HG02763 (cell line): Measurements from ENCODE around the gene CASP6.
"Not testable (repeated sequence)": the region's sequence is repeated elsewhere in the genome, so short reads cannot be mapped to it uniquely, and the experiment has no call there.

Experiments used
- ATAC-seq: cut with Tn5 transposase; IDR thresholded peaks from one replicate; pipeline ENCODE4 v1.9.1; 2021; ENCODE audit warnings: mild to moderate bottlenecking, moderate library complexity; ENCODE audit not compliant: unreplicated experiment

The CASP6 gene

GRCh38 chr4:109721033-109721432, 17.8 kb upstream of the CASP6 start:
- no peak for ATAC-seq

- ATAC-seq: no peak
Observed at GRCh38 chr4:109719604-109720003, 16.4 kb upstream of the CASP6 start.

DNA sequence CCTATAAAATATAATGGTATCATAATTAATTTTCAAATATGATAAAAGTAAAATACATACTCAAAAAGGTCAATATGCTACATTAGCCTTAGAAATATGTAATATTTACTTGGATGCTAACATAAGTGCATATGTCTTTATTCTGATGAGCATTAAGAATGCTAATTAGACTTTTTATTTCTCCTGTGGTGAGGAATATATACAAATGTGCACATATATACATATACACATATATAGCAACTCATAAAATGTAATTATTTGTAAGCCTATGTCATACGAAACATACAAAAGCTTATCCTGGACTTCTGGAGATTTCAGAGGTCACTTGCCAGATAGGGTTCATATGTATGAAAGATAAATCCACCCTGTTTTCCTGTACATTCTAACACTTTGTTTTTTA, 15.5 kb upstream of the CASP6 start:
- no peak for ATAC-seq

- ATAC-seq: no peak
Observed at GRCh38 chr4:109713500-109713899, 10.3 kb upstream of the CASP6 start.

- peak; percentile 95 for ATAC-seq
Observed at GRCh38 chr4:109708990-109709389, 5.7 kb upstream of the CASP6 start.

DNA sequence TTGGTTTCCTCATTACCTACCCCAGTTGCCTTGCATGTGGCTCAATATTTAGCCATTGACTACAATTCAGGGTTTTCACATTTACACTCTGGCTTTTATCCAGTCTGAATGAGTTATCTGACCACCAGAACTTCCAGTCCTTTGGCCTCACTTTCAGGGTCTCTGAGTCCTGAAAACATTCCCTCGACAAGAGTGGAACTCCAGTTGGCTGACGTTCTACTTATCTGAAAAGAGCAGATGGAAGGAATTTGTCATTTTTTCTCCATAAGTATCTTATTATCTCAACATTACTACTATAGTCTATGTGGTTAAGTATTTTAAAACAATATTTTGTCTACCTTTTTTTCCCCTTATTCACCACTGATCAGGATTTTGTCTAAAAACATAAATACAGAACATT, 5.2 kb upstream of the CASP6 start:
- ATAC-seq: no peak

GRCh38 chr4:109703664-109704361, 568 bp upstream of the CASP6 start:
- no peak for ATAC-seq

DNA sequence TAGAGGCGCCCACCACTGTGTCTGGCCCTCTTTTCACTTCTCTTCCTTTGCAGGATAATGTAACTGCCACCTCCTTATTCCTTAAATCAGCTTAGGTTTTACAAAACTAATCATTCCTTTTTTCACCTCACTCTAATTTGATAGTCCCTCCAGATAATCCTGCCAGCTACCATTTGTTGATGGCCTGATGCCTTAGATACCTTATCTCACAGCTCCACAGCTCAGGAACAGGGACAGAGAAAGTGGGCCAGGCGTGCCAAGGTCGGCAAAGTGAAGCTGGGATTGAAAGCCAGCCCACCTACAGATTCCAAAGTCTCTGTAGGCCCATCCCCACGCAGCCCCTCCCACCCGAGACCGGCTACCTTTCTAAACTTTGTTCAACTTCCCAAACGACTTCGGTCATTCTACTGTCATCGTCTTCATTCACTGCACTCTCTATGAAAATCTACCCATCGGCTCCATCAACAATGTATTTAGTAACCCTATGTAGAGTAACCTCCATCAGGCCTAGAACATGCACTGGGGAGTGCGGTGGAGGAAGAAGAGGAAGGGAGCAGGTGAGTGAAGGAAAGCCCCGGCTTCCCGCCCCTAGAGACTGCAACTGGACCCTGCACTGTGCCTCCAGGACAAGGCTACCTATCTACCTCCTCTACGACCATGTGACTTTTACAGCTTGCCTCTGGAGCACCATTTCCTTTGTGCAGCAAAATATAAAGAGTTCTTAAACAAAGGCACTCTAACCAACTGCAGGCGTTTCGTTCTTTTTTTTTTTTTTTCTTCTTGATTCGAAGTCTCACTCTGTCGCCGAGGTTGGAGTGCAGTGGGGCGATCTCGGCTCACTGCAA, 1.5 kb downstream of the CASP6 start:
- no peak for ATAC-seq

DNA sequence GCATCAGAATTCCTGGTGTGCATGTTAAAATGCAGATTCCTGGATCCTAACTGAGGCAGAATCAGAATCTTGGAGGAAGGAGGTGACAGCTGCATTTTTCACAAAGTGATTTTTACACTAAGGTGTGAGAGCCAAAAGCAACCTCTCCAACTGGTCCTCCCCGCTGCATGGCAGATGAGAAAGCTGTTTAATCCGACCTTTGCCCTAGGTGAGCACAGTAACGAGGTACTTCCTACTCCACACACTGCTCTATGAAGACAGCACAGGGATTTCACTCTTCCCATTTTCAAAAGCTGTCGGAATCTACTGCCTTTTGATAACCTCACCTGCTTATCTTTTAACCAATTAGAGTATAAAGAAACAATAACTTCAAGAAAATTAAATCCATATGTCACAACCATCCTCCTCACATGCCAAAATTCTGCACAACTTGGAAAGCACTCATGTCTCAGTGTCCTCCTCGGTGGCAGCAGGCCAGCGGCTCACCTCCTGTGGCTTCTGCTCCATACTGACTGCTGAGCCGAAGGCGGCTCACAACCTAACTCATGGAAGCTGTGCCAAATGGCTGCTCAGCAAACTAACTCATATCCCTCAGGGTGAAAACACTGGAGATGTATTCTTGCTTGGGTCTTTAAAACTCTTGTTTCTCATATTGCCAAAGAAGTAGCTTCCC, 3.6 kb downstream of the CASP6 start:
- ATAC-seq: no peak

- ATAC-seq: no peak
Observed at GRCh38 chr4:109698656-109699055, 4.6 kb downstream of the CASP6 start.

- ATAC-seq: no peak
Observed at GRCh38 chr4:109691411-109691920, 11.8 kb downstream of the CASP6 start.

GRCh38 chr4:109690690-109691410, 12.4 kb downstream of the CASP6 start:
- ATAC-seq: peak; percentile 88

DNA sequence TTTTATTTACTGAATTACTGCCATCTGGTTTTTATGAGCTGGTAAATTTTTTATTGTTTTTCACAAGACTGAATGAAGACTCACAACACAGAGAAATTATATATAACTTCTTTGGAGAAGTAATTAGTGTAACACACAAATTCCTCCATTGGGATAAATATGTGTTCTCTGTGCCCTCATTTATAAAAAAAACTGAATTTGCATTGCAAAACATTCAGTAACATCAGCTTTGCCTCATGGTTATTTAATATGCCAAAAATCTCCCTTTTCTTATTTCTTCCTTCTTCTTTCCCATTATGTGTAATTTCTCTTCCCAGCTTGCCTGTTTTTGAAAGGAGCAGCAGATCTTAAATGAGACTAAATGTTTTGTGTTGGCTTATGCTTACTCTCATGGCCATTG, 18.5 kb downstream of the CASP6 start:
- no peak for ATAC-seq

GRCh38 chr4:109683621-109684253, 19.5 kb downstream of the CASP6 start:
- no peak for ATAC-seq

GRCh38 chr4:109682875-109683274, 20.4 kb downstream of the CASP6 start:
- ATAC-seq: no peak

- not testable (repeated sequence) for ATAC-seq
Observed at GRCh38 chr4:109678925-109679324, 24.3 kb downstream of the CASP6 start.

DNA sequence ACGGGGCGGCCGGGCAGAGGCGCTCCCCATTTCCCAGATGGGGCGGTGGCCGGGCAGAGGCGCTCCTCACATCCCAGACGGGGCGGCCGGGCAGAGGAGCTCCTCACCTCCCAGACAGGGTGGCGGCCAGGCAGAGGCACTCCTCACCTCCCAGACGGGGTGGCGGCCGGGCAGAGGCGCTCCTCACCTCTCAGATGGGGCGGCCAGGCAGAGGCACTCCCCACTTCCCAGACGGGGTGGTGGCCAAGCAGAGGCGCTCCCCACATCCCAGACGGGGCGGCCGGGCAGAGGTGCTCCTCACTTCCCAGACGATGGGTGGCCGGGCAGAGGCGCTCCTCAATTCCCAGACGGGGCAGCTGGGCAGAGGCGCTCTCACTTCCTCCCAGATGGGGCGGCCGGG, 24.8 kb downstream of the CASP6 start:
- not testable (repeated sequence) for ATAC-seq

DNA sequence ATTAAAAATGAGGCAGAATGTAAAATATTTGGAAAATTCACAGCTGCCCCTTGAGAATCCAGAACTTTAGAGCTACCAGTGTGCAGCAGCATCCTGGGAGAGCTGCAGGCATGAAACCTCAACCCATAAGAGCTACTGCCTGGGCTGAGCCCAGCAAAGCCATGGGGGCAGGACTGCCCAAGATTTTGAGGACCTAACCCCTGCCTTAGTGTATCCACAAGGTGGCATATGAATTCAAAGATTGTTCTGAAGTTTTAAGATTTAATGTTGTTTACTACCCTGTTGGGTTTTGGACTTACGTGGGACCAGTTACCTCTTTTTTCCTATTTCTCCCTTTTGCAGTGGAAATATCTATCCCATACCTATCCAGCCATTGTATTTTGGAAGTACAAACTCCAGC, 26.4 kb downstream of the CASP6 start:
- no peak for ATAC-seq

- ATAC-seq: no peak
Observed at GRCh38 chr4:109675843-109676242, 27.4 kb downstream of the CASP6 start.

GRCh38 chr4:109675181-109675580, 28.1 kb downstream of the CASP6 start:
- ATAC-seq: peak; percentile 51
